NCI-H2227 treated with DMSO at 0.1 percent for 48 hours (cell line): ENCODE data around the gene CDC7.
"Not testable (repeated sequence)": the region's sequence is repeated elsewhere in the genome, so short reads cannot be mapped to it uniquely, and the experiment has no call there.

ENCODE experiments used
- DNase-seq: peaks from one replicate; lab custom pipeline; 2025; lab: John Stamatoyannopoulos, UW

Gene CDC7

DNA sequence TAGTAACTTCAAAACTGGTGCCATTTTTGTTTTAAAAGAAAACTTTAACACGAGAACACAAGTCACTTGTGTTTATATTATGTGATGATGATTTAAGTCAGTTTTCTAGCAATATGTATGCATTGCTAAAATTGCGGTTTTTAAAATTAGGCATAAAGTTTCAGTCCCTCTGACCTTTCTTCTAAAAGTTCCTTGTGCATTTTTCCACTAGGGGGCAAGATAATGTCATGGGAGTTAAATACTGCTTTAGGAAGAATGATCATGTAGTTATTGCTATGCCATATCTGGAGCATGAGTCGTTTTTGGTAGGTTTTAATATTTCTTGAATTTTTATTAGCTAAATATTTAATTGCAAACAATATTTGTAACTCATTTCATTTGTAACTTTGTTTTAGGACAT, 10.7 kb downstream of the CDC7 start:
- no peak for DNase-seq

DNA sequence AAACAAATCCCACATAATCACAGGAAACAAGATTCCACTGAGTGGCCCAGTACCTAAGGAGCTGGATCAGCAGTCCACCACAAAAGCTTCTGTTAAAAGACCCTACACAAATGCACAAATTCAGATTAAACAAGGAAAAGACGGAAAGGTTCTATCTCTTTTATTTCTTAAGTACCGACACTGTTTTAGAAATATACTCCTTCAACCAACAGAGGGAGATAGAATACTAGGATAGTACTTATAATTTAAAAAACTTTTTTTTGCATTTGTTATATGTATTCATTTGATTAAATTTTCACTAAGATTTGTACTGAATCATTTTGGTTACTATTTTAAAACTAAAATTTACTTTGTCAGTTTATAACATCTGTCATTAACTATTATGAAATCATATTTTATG, 12.5 kb downstream of the CDC7 start:
- no peak for DNase-seq

DNA sequence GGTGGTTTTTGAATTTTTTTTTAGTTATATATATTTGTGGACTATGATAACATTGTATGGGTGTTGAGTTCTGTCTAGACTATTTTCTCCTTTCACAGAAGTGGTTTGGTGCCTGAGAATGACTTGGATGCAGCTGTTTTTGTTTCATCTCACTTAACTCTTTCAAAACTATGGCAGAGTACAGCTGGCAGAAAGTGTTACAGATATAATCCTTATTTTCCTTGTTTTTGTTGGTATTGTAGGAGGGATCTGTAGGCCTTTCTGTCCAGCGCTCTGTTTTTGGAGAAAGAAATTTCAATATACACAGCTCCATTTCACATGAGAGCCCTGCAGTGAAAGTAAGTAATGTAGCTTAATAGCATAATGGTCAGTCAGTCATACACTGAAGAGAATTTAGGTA, 13.1 kb downstream of the CDC7 start:
- no peak for DNase-seq

DNA sequence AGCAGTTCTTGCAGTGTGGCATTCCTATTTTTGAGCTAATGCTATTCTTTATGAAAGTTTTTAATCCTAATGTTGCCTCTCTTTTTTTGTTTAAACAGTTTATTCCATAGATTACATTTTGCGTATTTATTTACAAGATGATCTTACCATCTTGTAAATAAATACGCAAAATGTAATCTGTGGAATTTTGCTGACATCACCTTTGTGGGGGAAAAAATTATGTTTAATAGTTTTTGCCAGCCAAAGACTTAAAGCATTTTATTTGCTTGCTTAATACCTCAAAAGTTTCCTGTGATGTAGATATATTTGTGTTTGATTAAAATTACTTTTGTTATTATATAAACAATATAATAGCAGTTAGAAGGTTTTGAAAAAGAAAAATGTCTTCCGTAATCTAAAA, 15.3 kb downstream of the CDC7 start:
- no peak for DNase-seq

DNA sequence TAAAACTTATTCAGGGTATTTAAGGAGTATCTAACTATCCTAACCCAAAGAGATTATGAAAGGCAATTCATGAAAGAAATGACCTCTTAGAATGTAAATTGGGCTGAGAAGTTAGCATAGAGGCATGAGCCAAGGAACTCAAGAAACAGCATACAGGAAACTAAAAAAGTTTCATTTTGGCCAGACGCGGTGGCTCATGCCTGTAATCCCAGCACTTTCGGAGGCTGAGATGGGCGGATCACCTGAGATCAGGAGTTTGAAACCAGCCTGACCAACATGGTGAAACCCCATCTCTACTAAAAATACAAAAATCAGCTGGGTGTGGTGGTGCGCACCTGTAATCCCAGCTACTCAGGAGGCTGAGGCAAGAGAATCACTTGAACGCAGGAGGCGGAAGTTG, 16.0 kb downstream of the CDC7 start:
- DNase-seq, result not testable (repeated sequence)

DNA sequence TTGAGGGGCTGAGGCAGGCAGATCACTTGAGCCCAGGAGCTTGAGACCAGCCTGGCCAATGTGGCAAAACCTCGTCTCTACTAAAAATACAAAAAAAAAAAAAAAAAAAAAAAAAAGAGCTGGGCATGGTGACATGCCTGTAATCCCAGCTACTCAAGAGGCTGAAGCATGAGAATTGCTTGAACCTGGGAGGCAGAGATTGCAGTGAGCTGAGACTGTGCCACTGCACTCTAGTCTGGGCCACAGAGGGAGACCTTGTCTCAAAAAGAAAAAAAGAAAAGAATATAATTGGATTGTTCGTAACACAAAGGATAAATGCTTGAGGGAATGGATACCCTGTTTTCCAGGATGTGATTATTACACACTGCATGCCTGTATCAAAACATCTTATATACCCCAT, 18.5 kb downstream of the CDC7 start:
- DNase-seq, result not testable (repeated sequence)

DNA sequence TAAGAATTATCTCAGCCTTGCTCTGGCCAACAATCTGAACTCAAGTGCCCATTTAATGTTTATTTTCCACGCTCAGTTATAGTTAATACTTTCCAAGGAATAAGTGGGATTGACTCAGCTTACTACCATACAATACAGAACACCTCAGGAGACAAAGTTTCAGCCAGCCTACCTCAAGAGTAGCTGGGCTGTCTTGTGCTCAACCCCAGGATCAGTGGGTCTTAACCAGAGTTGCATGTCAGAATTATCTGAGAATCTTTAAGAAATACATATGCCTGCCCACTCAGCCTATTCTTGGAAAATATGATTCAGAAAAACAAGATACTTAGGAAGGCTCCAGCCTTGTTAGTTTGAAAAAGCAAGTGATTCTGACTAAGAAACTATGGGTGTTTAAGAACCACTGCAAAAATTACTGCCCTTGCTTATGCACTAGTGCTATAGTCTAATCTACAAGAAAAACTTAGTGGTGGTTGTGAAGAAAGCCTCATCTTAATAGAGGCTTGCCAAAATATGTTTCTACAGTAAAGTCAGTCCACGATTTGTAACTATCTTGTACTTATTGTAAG, 20.4 kb downstream of the CDC7 start:
- DNase-seq, result no peak

DNA sequence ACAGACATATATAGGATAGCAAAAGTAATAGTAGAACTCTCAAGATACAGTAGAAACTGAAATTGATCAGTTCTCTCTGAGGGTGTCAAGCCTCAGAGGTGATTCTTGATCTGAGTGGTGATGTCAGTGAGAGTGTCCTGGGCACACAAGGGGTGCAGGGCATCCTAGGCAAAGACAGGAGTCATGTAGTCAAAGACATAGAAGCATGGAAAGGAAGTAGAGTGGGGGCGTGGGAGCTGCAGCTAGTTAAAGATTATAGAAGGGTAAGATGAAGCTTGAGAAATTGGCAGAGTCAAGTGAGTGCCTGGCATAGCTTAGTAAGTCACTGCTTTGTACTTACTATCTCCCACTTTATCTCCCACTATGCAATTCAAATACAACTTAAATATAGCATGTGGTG, 22.8 kb downstream of the CDC7 start:
- no peak for DNase-seq

DNA sequence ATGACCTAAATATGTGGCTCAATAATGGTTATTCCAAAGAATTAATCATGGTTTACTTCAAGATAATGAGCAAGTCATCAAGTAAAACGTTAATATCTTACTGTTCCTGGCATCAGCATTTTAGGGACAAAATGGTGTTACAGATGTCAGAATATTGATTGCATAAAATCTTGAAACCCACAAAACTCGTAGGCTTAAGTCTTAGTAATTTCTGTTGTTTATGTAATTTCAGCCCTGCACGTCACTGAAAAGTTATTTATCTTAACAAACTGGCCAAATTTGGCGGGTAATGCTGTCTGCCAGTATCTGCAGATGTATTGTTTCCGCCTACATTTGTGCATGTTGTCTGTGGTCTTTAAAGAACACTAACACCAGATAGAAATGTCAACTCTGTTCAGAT, 25.8 kb downstream of the CDC7 start:
- no peak for DNase-seq

DNA sequence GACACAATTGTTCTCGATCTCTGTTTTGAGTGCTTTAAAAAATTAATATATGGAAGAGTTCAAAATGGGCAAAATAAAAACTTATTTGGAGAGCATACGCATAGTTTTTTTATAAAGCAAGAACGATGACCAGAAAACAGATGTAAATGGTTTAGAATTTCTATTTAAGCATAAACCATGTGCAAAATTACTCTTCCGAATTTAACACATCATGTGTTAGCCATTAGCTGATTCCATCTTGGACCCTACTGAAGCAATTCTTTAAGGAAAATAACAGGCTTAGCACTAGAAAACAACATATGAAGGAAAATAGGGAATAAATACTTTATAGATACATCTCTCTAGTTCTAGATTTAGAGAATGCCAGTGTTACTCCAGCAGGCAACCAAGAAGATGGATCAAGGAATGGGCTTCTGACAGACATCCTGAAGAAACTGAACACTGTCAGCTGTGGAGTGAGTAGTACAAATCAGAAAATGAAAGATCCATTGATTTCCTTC, 26.7 kb downstream of the CDC7 start:
- no peak for DNase-seq

DNA sequence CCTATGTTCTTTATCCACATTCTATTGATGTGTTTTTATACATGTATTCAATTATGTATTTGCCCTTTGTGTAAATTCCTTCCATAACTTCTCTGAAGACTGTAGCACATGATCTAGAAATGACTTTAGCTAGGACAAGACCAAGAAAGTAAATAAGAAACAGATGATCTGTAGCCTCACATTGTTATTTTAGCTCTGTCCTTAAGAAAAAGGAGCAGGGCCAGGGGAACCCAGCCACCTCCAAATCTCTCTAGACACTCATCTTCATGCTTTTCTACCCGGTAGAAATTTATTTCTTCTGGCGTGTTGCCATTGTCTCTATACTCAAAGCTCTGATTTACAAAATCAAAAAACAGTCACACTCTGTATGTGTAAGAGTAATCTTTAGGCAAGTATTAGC, 27.1 kb downstream of the CDC7 start:
- DNase-seq, result no peak

DNA sequence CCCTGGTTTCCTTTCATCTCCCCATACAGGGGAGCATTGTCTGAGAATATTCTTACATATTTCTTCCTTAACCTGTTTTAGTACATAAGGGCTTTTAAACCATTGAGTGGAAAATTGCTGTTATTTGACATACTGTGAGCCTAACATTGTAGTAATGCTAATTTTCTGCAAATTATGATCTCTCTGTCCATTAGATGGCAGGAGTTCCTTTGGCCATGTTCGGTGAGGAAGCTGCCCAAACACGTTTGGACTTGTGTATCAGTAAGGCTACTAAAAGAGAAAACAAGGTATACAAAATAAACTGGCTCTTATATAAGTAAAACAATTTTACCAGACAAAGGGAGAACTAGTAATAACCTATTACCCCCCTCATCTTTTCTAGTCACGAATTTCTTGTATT, 29.2 kb downstream of the CDC7 start:
- DNase-seq, result no peak

DNA sequence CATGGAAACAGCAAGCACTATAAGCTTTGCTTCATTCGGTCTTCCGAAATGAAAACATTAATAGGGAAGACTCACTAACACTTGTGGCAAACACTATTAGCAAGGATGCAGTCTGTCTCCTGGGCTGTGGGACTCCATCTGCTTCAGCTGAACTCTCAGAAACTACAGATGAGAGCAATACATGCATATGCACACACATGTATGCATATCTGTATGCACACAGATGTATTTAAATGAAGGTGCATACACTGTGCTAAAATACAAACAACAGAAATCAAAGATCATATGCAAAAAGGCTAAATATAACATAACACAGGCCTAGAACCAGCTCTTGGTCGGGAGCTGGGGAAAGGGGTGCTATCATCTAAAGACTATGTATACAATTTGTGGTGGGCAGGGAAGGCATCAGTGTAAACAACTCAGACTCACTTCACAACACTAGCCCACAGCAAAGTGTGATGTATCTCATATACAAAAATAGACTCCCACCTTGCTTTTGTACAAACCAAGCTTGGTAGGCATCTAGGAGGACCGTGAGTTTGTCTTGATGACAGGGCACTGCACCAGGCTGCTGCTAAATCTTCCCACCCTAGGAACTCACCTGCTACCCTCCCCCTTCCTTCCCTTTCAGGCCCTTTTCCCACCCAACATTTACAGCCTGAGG, 32.8 kb downstream of the CDC7 start:
- no peak for DNase-seq

DNA sequence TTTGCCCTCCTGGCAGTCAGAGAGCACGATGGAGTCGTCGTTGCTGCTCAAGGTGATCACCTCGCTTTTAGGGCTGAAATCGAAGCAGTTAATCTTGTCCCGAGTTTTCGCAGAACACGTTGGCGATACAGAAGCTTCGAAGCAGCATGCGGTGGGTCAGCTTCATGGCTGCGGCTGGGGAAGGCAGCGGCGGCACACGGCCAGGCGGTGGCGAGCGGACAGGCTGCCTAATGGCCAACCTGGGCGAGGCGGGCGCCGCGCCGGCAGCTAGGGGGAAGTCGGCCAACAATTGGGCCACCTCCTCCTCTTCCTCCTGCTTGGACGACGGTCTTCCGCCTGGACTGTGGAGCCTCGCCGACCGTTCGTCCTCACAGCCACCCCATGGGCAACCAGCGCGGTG, 34.8 kb downstream of the CDC7 start:
- DNase-seq, result no peak

DNA sequence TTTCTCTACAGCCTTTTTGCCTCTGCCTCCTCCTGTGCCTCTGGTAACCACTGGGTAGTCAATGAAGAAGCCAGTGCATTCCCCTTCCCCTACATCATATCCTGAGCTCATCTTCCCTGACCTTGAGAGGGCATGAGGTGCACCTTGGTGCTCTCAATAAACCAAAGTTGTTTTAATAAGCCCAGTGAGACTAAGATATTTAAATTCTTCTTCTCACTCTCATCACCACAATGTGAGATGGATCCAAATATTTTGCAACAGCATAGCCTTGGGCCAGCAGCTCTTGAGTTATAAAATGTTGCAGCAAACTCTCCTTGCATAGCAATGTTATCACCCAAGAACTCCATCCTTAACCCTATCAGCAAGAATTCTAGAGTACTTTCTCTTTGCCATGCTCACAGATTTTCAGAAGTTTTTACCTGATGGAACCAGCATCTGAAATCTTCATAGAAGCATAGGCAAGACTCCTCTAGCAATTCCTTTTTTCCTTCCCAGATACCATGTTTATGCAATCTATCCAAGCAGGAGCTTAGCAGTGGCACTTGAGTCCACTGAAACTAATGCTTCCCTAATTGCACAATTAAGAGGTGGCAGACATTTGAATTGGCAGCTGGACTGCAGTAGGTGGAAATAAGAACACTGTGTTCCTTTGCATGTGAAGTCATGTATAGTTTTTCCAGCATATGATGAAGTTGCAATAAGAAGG, 36.8 kb downstream of the CDC7 start:
- DNase-seq, result no peak

DNA sequence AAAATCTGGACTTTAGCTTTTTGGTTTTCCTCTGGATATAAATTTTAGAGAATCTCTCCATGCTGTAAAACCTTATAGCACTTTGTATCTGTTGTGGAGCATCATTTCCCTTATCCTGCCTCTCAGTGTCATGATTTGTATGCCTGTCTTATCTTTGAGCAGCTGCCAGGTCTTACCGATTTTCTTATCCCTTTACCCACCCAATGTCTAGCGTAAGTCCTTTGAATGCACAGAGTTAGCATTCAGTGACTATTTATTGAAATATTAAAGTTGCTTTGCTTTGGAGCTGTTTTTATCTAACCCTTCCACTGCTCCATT, 37.3 kb downstream of the CDC7 start:
- no peak for DNase-seq

DNA sequence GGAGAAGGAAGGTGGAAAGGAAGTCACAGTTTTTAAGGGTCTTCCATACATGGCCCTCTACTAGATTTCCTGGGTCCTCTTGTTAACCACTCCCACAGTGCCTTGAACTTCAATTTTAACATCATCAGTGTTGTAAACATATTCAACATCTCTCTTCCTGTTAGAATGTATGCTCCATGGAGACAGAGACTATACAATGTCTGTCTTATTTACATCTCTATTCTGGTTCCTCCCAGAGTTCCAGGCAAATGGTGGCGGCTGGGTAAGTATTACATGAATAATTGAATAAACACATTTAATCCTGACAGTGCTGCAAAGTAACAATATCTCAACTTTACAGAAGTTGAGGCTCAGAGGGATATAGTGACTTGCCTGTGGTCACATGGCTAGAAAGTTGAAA, 40.3 kb downstream of the CDC7 start:
- no peak for DNase-seq

DNA sequence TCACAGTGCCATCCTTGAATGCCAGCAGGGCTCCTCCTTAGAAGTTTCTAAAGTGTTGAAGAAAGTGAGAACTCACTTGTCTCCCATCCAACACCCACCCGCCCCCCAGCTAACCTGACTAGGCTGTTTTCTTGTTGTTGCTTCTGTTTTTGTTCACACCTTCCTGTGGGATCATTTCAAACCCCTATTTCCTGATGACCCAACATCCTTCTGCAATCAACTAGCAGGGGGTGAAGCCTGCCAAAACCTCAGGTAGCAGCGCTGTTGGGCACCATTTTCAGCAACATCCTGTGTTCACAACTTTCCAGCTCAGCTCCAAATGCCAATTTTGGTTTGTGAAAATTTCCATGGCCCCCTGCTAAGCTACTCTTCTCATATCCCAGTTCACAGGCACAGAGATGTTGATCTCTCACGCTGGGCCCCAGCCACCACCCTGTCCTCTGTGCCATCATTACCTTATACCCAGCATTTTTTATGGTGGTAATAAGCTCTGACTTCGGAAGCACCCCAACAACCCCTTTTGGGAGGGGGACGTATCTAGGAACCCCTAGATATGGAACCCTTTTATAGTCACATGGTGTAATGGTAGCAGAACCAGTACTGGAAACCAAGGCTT, 41.4 kb downstream of the CDC7 start:
- no peak for DNase-seq

DNA sequence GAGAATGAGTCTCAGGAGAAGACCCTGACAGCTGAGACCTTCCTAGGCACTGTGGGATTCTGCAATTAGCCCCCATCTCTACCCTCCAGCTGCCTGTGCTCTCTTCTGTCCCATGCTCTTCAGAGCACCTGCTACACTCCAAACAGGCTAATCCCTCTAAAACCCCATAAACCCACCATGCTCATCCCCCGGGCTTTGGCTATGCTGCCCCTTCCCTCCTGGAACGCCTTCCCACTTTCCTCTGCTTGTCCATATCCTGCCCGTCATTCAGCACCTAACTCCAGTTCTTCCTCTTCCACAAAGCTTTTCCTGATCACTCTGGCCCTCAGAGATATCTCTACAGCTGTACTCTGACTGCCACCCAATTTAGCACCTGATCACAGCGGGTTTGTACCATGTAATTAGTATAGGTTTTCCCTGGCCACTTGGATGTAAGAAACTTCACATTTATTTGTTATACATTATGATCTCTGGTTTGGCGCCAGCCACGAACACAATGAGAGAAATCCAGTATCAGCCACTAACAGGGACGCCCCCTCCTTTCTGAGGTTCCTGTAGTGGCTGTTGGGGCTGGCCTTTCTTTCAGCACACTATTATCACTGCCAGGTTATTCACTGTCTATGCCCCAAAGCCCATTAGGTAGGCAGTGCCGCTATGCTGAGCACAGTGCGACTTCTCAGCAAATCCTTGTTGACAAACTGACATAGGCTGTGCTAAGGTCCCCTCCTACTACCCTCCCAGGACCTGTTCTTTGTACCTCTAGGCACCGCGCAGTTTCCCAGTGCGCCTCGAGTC, 45.1 kb downstream of the CDC7 start:
- DNase-seq, result no peak

DNA sequence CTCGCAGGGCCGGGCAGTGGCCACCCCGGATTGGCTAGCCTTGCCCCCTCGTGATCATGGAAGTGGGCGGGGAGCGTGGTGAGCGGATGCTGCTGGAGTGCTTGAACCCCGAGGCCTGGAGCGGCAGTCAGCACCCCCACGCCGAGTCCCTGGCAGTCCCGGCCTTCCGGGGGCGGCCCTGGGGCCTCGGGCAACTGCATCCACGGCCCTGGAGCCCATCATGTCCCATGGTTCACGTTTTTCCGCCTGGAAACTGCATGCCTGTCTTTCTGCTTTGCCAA, 45.6 kb downstream of the CDC7 start:
- DNase-seq, result no peak

DNA sequence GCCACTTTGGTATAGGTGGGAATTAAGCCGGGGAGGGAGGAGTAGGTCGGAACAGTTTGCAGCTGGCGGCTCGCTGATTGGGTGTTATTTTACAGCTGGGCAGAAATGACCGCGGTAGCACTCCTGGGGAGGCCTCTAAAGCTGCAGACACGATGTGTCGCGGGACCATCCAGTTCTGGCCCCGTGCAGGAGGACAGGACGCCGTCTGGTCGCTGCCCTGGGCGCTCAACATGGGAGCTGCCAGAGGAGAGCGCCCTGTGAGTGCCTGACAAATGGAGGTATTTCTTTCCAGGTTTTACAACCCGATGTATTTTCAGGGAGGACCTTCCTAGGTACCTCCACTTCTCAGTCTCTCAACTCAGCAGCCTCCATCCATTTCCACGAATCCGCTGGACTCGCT, 46.2 kb downstream of the CDC7 start:
- no peak for DNase-seq

DNA sequence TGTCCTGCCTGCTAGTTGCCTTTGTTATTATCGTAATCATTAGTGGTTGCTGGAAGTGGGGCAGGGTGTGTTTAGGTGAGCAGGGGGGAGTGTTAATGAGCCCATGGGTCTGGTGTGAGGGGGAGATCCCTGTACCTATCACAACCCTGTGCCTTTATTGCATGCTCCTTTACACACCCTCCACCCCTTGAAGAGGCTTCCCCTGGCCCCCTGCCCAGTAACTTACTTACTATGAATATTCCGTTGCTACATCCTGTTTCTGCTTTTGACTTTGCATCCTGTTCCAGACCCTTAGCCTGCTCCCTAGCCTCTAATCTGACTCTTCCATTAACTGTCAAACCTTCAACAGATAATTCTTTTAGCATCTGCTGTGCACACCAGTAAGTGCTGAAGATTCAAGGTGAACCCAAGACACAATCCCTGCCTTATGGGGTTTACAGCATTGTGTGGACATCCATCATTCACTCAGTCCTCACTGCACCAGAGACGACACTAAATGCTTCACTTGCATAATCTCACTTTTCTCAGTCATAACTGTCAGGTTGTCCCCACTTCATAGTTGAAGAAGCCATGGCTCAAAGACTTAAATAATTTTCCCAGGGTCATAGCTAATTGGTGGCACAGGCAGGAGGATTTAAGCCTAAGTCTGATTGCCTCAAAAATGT, 47.9 kb downstream of the CDC7 start:
- DNase-seq, result no peak
